GM18526 (cell line): ENCODE data around the gene GOT1.

Source experiments
- POLR2A ChIP-seq: IDR thresholded peaks from 3 replicates; pipeline ENCODE4 v1.6.1; 2011; ENCODE audit not compliant: insufficient read length; ENCODE audit errors: extremely low read depth

Gene GOT1

DNA sequence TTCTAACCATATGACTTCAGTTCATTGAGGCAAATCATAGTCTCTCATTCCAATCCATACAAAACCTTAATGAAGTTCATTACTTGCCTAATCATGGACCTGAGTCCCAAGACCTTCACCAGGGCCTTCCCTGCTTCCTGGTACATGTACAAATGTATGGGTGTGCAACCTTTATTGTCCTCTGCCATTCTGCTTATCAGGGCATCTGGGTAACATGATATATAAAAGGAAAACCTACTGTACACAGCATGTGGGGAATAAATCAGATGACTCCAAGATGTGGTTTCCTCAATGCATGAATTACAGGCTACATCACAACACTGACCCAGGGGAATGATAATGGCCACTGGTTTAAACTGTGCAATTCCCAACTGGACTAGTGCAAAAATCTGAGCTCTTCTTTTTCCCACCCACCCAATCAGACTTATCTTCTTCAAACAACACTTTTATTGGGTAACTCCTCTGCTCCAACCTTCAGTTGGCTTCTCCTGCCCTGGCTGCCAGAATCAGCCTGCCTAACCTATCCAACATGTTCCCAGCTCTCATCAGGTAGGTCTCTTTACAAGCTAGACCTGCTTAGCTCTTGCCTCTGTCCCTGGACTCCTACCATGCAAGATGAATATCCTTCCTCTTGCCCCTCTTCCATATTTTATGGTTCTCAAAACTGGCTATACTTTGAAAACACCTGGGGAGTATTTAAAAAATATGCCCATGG is 11.4 kb downstream of the GOT1 start:
- TF ChIP-seq POLR2A: no peak

- no peak for TF ChIP-seq POLR2A
Measured at GRCh38 chr10:99412099-99412498, 18.3 kb downstream of the GOT1 start.

- TF ChIP-seq POLR2A: no peak
Measured at GRCh38 chr10:99411546-99411945, 18.9 kb downstream of the GOT1 start.

DNA sequence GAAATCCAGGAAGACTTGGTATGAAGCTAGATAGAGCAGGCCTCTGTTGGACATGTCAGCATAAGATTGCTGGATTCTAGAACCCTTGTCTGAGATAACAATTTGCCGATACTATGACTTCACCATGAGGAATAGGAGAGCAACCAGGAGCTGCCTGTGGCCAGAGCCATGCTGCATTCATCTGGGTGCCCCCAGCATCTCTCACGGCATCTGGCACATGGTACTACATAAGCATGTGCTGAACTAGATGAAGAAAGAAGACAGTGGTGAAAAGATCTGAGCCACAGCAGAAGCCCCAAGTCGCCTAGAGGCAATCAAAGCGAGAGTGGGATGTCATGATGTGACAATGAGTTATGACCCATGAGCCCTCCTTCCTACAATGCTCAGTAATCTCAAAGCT is 19.5 kb downstream of the GOT1 start:
- TF ChIP-seq POLR2A: no peak

DNA sequence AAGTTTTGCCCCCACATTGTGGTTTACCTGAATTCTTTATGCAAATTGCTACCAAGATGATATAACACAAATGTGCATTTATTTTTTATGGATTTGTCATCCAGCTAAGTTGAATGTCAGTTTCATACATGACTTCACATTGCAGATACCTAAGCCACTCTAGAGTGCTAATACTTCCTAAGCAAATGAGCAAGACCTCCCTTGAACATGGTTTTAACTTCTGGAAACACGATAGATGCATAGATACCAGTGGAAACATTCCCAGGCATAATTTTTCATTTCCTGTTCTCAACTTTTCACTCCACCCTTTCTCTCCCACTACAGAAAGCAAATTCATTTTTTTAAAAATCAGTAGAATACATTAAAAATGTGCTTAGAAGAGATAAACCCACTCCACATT is 20.3 kb downstream of the GOT1 start:
- no peak for TF ChIP-seq POLR2A

GRCh38 chr10:99406149-99406548 is 24.3 kb downstream of the GOT1 start:
- no peak for TF ChIP-seq POLR2A

DNA sequence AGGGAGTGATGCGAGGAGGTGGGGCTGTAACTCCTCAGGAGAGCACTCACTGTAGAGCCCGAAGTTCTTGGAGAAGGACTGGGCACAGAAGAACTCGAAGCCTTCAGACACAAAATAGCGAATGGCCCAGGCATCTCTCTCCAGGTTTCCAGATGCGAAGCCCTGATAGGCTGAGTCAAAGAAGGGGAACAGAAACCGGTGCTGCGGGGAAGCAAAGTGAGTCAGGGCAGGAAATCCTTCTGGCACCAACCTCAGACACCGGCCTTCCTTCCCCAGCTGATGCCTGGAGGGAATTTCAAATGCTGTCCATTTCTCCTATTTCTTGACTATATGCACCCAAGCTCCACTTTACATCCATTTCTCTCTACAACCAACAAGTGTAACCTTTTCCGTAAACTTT is 26.8 kb downstream of the GOT1 start:
- TF ChIP-seq POLR2A: no peak

DNA sequence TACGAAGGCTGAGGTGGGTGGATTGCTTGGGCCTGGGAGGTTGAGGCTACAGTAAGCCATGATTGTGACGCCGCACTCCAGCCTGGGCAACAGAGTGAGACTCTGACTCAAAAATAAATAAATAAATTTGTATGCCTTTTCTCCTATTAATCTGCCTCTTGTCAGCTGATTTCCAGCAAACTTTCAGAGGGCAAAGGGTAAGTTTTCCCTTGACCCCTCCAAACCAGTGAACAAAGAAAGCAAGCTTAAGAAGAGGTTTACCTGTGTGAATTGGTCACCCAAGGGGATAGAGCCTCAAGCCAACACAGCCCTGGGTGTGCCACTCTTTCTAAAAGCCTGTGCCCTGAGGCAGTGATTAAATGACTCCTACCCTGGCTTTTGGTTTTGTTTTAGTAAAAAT is 30.8 kb downstream of the GOT1 start:
- no peak for TF ChIP-seq POLR2A

GRCh38 chr10:99396471-99396870 is 34.0 kb downstream of the GOT1 start:
- no peak for TF ChIP-seq POLR2A

DNA sequence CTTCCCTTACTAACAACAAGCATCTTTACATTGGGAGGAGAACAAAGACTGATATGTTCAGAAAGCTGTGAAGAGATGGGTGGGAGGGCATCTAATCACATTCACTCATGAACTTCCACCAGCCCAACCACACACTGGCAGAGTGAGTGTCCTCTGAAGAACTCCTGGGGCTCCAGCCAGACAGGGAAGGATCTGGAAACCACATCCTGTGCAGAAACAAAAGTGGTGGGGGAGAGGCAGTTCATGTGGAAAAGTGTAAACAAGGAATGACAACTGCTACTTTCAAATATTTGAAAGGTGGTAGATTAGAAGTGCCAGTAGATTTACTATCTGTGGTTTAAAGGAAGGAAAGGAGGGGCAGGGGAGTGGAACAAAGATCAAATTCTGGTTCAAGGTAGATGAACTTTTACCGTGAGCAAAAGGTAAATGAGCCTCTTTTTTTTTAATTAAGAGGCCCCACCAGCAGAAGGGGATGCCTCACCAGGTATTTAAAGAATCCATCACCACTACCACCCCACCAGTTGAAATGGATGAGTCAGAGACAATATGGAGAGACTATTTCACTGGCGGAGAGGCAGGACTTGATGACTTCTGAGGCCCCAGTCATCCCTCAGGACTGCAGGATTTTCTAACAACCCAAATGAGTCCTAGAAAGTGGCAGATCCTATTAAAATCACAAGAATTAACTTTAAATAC is 34.5 kb downstream of the GOT1 start:
- TF ChIP-seq POLR2A: no peak

- TF ChIP-seq POLR2A: no peak
Measured at GRCh38 chr10:99394761-99395386, 35.5 kb downstream of the GOT1 start.

DNA sequence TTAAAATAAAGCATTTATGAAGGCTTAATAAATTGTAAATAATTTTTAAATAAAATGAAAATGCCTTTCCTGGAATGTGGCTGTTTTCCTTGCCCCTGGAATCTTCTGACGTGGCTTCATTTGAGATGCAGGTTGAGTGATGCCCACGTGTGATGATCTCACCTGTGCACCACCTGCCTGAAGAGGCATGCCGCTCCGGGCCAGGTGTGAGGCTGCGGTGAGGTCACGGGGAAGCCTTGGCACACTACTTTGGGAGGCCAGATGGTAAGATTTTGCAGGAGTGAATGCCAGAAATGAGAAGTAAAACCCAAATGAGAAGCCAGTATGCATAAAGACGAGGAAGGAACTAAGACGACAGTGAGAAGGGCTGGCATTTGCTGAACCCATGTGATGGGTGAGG is 36.2 kb downstream of the GOT1 start:
- no peak for TF ChIP-seq POLR2A

DNA sequence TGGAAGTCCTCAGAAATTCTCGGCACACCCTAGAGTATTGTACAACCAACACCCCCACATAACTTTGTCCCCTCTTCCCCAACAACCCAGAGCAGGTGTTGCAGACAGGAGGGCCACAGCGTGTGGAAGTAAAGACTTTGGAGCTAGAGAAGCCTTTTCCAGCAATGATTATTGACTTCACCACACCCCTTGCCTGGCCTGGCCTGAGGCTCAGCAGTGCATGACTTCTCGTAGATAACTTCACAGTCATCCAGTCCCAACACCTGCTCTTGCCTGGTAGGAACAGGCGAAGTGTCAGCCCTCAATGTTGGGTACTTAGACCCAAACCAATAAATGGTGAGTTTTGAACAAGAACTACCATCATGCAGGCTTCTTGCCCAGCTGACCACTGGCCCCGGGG is 36.7 kb downstream of the GOT1 start:
- no peak for TF ChIP-seq POLR2A

DNA sequence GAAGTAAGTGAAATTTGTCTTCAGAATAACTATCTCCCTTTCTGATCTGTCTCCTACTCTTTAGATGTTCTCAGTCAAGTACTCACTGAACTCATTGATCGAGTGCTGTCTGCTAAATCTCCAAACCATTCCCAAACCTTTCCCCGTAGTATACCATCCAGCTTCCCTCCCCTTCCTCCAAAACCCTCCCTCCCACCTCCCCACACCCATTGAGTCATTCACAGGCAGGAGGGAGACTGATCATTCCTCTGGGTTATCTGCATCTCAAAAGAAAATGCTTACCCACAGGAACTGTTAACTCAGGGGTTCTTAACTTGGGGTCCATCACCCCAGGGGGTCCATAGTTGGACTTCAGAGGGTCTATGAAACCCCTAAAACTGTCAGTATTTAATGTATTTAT is 37.4 kb downstream of the GOT1 start:
- no peak for TF ChIP-seq POLR2A

- no peak for TF ChIP-seq POLR2A
Measured at GRCh38 chr10:99391346-99391745, 39.1 kb downstream of the GOT1 start.

- no peak for TF ChIP-seq POLR2A
Measured at GRCh38 chr10:99389729-99390480, 40.5 kb downstream of the GOT1 start.

DNA sequence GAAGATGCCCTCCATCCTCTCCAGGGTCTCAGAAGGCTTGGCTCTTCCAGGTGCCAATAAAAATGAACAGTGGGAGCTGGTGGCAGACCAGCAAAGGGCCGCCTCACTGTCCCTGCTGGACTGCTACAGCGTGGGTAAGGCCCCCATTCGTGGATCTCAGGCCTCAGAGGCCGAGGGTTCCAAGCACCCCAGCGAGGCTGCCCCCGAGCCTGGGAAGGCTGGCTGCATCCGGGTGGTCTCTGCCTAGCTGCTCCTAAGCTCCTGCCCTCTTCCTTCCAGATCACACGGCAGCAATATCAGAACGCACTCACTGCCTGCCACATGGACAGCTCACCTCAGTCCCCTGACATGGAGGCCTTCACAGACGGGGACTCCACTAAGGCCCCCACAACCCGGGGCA is 42.9 kb downstream of the GOT1 start:
- TF ChIP-seq POLR2A: no peak
